IMR-90 (cell line): ENCODE data around the gene ABTB1. TPM values are rescaled to one million over a fixed set of nuclear protein-coding genes. Genes with fewer than 3 reads are reported as not detected.

Source experiments
- ATAC-seq: fragments of 200-7000 bp; cut with Tn5 transposase; 2 replicates; pipeline ENCODE4 v1.9.1; 2020; ENCODE audit warnings: low read depth, mild to moderate bottlenecking, moderate library complexity
- BruUV-seq: library from RNA; stranded (reverse); fragments of 400-500 nt; replicated peaks from 2 replicates; lab custom pipeline; 2021; lab: Mats Ljungman, UMichigan
- CTCF ChIA-PET: fragments of 300-600 bp; formaldehyde crosslinking; extraction: SDS; loops from one replicate; lab custom pipeline; 2021; ENCODE audit warnings: antibody characterized with exemption; lab: Yijun Ruan, JAX
- POLR2A ChIA-PET: fragments of 300-600 bp; sonication (Branson Sonifier 250); formaldehyde crosslinking; loops from one replicate; lab custom pipeline; 2022; ENCODE audit warnings: antibody characterized with exemption; ENCODE audit not compliant: unreplicated experiment; lab: Charles Lee
- DNase-seq: peaks from one replicate; pipeline ENCODE4 v3.0.0; 2013
- H2AFZ ChIP-seq: replicated peaks from 2 replicates; pipeline ENCODE3; 2013; ENCODE audit warnings: low read length, mild to moderate bottlenecking; ENCODE audit not compliant: poor library complexity
- H2AK5ac ChIP-seq: 2 replicates; pipeline ENCODE4 v1.6.1; 2013; ENCODE audit warnings: low read depth, low read length, inconsistent platforms
- H2AK9ac ChIP-seq: replicated peaks from 2 replicates; pipeline ENCODE3; 2013; ENCODE audit warnings: mild to moderate bottlenecking, low read depth, low read length, moderate library complexity; ENCODE audit not compliant: poor library complexity
- H2BK120ac ChIP-seq: 2 replicates; pipeline ENCODE4 v1.6.1; 2013; ENCODE audit warnings: low read depth, low read length, inconsistent platforms
- H2BK15ac ChIP-seq: 3 replicates; pipeline ENCODE4 v1.6.1; 2013; ENCODE audit warnings: low read depth, low read length, inconsistent platforms
- H2BK20ac ChIP-seq: 2 replicates; pipeline ENCODE4 v1.6.1; 2013; ENCODE audit warnings: low read depth, mild to moderate bottlenecking, inconsistent platforms, low read length, moderate library complexity
- H2BK5ac ChIP-seq: 2 replicates; pipeline ENCODE4 v1.6.1; 2013; ENCODE audit warnings: mild to moderate bottlenecking, low read depth, low read length, inconsistent platforms; ENCODE audit not compliant: poor library complexity, severe bottlenecking
- H3K14ac ChIP-seq: replicated peaks from 2 replicates; pipeline ENCODE4 v1.6.1; 2013; ENCODE audit warnings: low read depth, low read length, inconsistent platforms
- H3K18ac ChIP-seq: 2 replicates; pipeline ENCODE4 v1.6.1; 2013; ENCODE audit warnings: low read depth, low read length, control low read depth
- H3K23ac ChIP-seq: 2 replicates; pipeline ENCODE4 v1.6.1; 2013; ENCODE audit warnings: low read depth, low read length, inconsistent platforms
- H3K27ac ChIP-seq: 2 replicates; pipeline ENCODE4 v1.5.1; 2013; ENCODE audit warnings: mild to moderate bottlenecking, control low read depth, low read length; ENCODE audit not compliant: insufficient read depth
- H3K27me3 ChIP-seq: 2 replicates; pipeline ENCODE4 v1.6.1; 2013; ENCODE audit warnings: low read length; ENCODE audit not compliant: control insufficient read depth, insufficient read depth
- H3K36me3 ChIP-seq: 2 replicates; pipeline ENCODE4 v1.6.1; 2013; ENCODE audit warnings: low read length, mixed read lengths; ENCODE audit not compliant: control insufficient read depth, insufficient read depth
- H3K4ac ChIP-seq: 2 replicates; pipeline ENCODE4 v1.6.1; 2013; ENCODE audit warnings: low read depth, low read length, inconsistent platforms
- H3K4me1 ChIP-seq: 2 replicates; pipeline ENCODE4 v1.6.1; 2013; ENCODE audit warnings: low read length, mixed read lengths; ENCODE audit not compliant: control insufficient read depth, insufficient read depth
- H3K4me2 ChIP-seq: 2 replicates; pipeline ENCODE4 v1.6.1; 2013; ENCODE audit warnings: low read depth, mild to moderate bottlenecking, control low read depth, low read length, moderate library complexity
- H3K4me3 ChIP-seq: 2 replicates; pipeline ENCODE4 v1.5.1; 2013; ENCODE audit warnings: low read depth, mild to moderate bottlenecking, control low read depth, low read length, moderate library complexity; ENCODE audit not compliant: insufficient read depth
- H3K56ac ChIP-seq: 2 replicates; pipeline ENCODE4 v1.6.1; 2013; ENCODE audit warnings: low read length, inconsistent platforms; ENCODE audit not compliant: insufficient read depth; ENCODE audit errors: extremely low read depth
- H3K79me1 ChIP-seq, 2 experiments: 2 replicates each; pipeline ENCODE4 v1.6.1; 2013; ENCODE audit warnings: low read length in 2 of 2, inconsistent platforms in 1 of 2, low read depth in 1 of 2
- H3K9ac ChIP-seq: 2 replicates; pipeline ENCODE4 v1.6.1; 2013; ENCODE audit warnings: low read depth, low read length, control low read depth
- H3K9me1 ChIP-seq: 2 replicates; pipeline ENCODE4 v1.6.1; 2013; ENCODE audit warnings: low read length, inconsistent platforms; ENCODE audit not compliant: insufficient read depth
- H3K9me3 ChIP-seq: 2 replicates; pipeline ENCODE4 v1.6.1; 2013; ENCODE audit warnings: low read length; ENCODE audit not compliant: control insufficient read depth, insufficient read depth
- H4K20me1 ChIP-seq: 2 replicates; pipeline ENCODE4 v1.6.1; 2013; ENCODE audit warnings: low read length, inconsistent platforms; ENCODE audit not compliant: insufficient read depth
- H4K5ac ChIP-seq: 2 replicates; pipeline ENCODE4 v1.6.1; 2013; ENCODE audit warnings: mild to moderate bottlenecking, low read depth, low read length, control low read depth
- H4K8ac ChIP-seq, 2 experiments: 2 replicates each; pipeline ENCODE4 v1.6.1; 2013; ENCODE audit warnings: low read depth in 2 of 2, low read length in 2 of 2, control low read depth in 1 of 2, inconsistent platforms in 1 of 2
- H4K91ac ChIP-seq: 2 replicates; pipeline ENCODE4 v1.6.1; 2013; ENCODE audit warnings: low read depth, low read length, inconsistent platforms; ENCODE audit not compliant: insufficient read depth
- BHLHE40 ChIP-seq: fragments of 150-350 bp; IDR thresholded peaks from 2 replicates; pipeline ENCODE4 v1.6.1; 2016; ENCODE audit warnings: mild to moderate bottlenecking, low read depth, low read length
- CEBPB ChIP-seq: IDR thresholded peaks from 2 replicates; pipeline ENCODE4 v1.6.1; 2012; ENCODE audit warnings: low read depth, low read length, improper control_type of control experiment
- CHD1 ChIP-seq: IDR thresholded peaks from 2 replicates; pipeline ENCODE4 v1.6.1; 2012; ENCODE audit warnings: low read depth, low read length, improper control_type of control experiment
- FOS ChIP-seq: fragments of 150-350 bp; IDR thresholded peaks from 2 replicates; pipeline ENCODE4 v1.6.1; 2016; ENCODE audit warnings: low read depth, low read length
- MAFK ChIP-seq: IDR thresholded peaks from 2 replicates; pipeline ENCODE4 v1.6.1; 2012; ENCODE audit warnings: low read depth, low read length, improper control_type of control experiment
- MAZ ChIP-seq: IDR thresholded peaks from 2 replicates; pipeline ENCODE4 v1.6.1; 2012; ENCODE audit warnings: low read depth, mild to moderate bottlenecking, low read length, improper control_type of control experiment, moderate library complexity, borderline replicate concordance
- MXI1 ChIP-seq: IDR thresholded peaks from 2 replicates; pipeline ENCODE4 v1.6.1; 2012; ENCODE audit warnings: low read depth, mild to moderate bottlenecking, low read length, moderate library complexity, borderline replicate concordance
- NFE2L2 ChIP-seq: fragments of 150-350 bp; IDR thresholded peaks from 2 replicates; pipeline ENCODE4 v1.6.1; 2016; ENCODE audit warnings: low read depth, mild to moderate bottlenecking, low read length
- POLR2A ChIP-seq: IDR thresholded peaks from 2 replicates; pipeline ENCODE4 v1.6.1; 2012; ENCODE audit warnings: mild to moderate bottlenecking, low read depth, low read length
- RAD21 ChIP-seq: IDR thresholded peaks from 2 replicates; pipeline ENCODE4 v1.6.1; 2012; ENCODE audit warnings: low read length, improper control_type of control experiment
- RCOR1 ChIP-seq: IDR thresholded peaks from 2 replicates; pipeline ENCODE4 v1.6.1; 2012; ENCODE audit warnings: mild to moderate bottlenecking, low read length, improper control_type of control experiment; ENCODE audit not compliant: insufficient replicate concordance
- RFX5 ChIP-seq: IDR thresholded peaks from 2 replicates; pipeline ENCODE4 v1.8.0; 2012; ENCODE audit warnings: low read depth, mild to moderate bottlenecking, low read length, moderate library complexity
- SMC3 ChIP-seq: fragments of 150-350 bp; IDR thresholded peaks from 2 replicates; pipeline ENCODE4 v1.6.1; 2016; ENCODE audit warnings: low read depth, mild to moderate bottlenecking, antibody characterized with exemption, low read length, moderate library complexity
- USF2 ChIP-seq: fragments of 150-350 bp; IDR thresholded peaks from 2 replicates; pipeline ENCODE4 v1.6.1; 2017; ENCODE audit warnings: mild to moderate bottlenecking, antibody characterized with exemption, low read length, low read depth
- WGBS, 2 experiments: methylation state at CpG; one replicate each; pipeline versions ENCODE4 v1.1.5 to v1.1.7; 2013; ENCODE audit warnings: missing lambda C conversion rate in 2 of 2; ENCODE audit not compliant: insufficient read length in 1 of 2; ENCODE audit errors: extremely low coverage in 2 of 2; 5-methylcytosine and 5-hydroxymethylcytosine counted together
- dilution Hi-C: fragments of 300-500 bp; cut with HindIII; formaldehyde crosslinking; loops from one replicate; pipeline ENCODE4 v1.14.3; 2018; ENCODE audit warnings: low sequenced_read_pairs; ENCODE audit not compliant: unreplicated experiment
- in situ Hi-C: fragments of 300-500 bp; cut with MboI; formaldehyde crosslinking; loops from 3 replicates; pipeline ENCODE4 v1.14.3; 2019; ENCODE audit warnings: low sequenced_read_pairs, inconsistent platforms, mixed read lengths
- intact Hi-C: fragments of 100-400 bp; cut with micrococcal nuclease; formaldehyde crosslinking; loops from 2 replicates; pipeline ENCODE4 v1.10.0; 2022
- polyA plus RNA-seq, 3 experiments: library from polyadenylated mRNA; depleted of rRNA; stranded (reverse); fragments of >200 nt; gene quantifications; 2 replicates each; pipeline ENCODE4 v1.2.3, GENCODE V29; 2012; ENCODE audit warnings: low replicate concordance in 1 of 3
- total RNA-seq: library from RNA; depleted of rRNA; stranded (reverse); fragments of >200 nt; gene quantifications from 2 replicates; pipeline ENCODE4 v1.2.3, GENCODE V29; 2012
- TF ChIP-seq, protein P1 (sequence below): fragments of 150-350 bp; IDR thresholded peaks from 2 replicates; pipeline ENCODE4 v1.6.1; 2016; ENCODE audit warnings: low read depth, mild to moderate bottlenecking, low read length, moderate library complexity, borderline replicate concordance
- TF ChIP-seq, protein P2 (sequence below): conservative IDR thresholded peaks from 2 replicates; pipeline ENCODE4 v1.5.1; 2012; ENCODE audit warnings: mild to moderate bottlenecking, low read depth, low read length, improper control_type of control experiment

ABTB1 gene
- total and polyA plus RNA-seq, 2 of the 4 experiments (the other 2 are of a cell fraction), result 3.2 to 23.0 TPM

DNA sequence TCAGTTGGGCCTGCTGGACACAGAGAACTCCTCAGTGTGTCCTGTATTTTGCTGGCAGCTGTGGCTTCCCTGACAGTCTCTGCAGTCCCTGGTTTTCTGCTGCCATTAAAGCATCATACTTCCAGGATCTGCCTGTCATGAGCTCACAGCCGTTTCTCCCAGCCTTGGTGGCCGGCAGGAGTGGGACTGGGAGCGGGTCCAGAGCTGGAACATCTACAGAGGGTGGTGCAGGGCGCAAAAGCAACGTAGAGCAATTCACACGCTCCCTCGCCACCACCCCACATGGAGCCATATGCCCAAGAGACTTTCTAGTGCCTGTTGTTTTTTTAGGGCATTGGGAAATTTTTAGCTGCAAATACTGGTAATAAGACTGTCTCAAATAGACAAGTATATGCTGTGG, 33.6 kb downstream of the ABTB1 start:
- POLR2A ChIA-PET, result no interaction called here
- Histone ChIP-seq H2AFZ (peak overlapping the region; percentile 32), H3K79me1 (peaks cover 10 to 57% of the 10 kb centered on the region in 2 experiments), H4K20me1 (no peaks in the 10 kb centered on the region; the same call in 1 of the 2 replicates), H2BK5ac (no peak overlapping the region), H3K36me3 (peaks cover 6% of the 10 kb centered on the region), H2AK5ac (no peak overlapping the region), H3K14ac (no peak overlapping the region), H2BK15ac (no peak overlapping the region), H4K5ac (no peak overlapping the region), H3K18ac (no peak overlapping the region), H3K4ac (no peak overlapping the region), H3K56ac (no peak overlapping the region), H3K27me3 (no peaks in the 10 kb centered on the region), H2AK9ac (peak overlapping the region; percentile 61), H2BK20ac (no peak overlapping the region), H3K23ac (no peak overlapping the region), H4K91ac (no peak overlapping the region), H3K4me1 (peaks cover 10% of the 10 kb centered on the region), H3K4me2 (no peak overlapping the region), H3K4me3 (no peak overlapping the region), H2BK120ac (no peak overlapping the region), H3K9ac (no peak overlapping the region), H3K9me3 (no peaks in the 10 kb centered on the region), H4K8ac (no peak overlapping the region), H3K9me1 (peaks cover 18% of the 10 kb centered on the region), H3K27ac (no peak overlapping the region)
- TF ChIP-seq RCOR1, result no peak
- TF ChIP-seq, protein P1, sequence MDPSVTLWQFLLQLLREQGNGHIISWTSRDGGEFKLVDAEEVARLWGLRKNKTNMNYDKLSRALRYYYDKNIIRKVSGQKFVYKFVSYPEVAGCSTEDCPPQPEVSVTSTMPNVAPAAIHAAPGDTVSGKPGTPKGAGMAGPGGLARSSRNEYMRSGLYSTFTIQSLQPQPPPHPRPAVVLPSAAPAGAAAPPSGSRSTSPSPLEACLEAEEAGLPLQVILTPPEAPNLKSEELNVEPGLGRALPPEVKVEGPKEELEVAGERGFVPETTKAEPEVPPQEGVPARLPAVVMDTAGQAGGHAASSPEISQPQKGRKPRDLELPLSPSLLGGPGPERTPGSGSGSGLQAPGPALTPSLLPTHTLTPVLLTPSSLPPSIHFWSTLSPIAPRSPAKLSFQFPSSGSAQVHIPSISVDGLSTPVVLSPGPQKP, result no peak
- TF ChIP-seq CEBPB, result no peak
- no peak for TF ChIP-seq MXI1
- TF ChIP-seq POLR2A, result no peak
- TF ChIP-seq, protein P2, sequence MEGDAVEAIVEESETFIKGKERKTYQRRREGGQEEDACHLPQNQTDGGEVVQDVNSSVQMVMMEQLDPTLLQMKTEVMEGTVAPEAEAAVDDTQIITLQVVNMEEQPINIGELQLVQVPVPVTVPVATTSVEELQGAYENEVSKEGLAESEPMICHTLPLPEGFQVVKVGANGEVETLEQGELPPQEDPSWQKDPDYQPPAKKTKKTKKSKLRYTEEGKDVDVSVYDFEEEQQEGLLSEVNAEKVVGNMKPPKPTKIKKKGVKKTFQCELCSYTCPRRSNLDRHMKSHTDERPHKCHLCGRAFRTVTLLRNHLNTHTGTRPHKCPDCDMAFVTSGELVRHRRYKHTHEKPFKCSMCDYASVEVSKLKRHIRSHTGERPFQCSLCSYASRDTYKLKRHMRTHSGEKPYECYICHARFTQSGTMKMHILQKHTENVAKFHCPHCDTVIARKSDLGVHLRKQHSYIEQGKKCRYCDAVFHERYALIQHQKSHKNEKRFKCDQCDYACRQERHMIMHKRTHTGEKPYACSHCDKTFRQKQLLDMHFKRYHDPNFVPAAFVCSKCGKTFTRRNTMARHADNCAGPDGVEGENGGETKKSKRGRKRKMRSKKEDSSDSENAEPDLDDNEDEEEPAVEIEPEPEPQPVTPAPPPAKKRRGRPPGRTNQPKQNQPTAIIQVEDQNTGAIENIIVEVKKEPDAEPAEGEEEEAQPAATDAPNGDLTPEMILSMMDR, result no peak
- no peak for TF ChIP-seq RFX5
- no peak for TF ChIP-seq SMC3
- no peak for TF ChIP-seq USF2
- no peak for TF ChIP-seq FOS
- no peak for TF ChIP-seq NFE2L2
- no peak for TF ChIP-seq MAFK
- TF ChIP-seq BHLHE40, result no peak
- TF ChIP-seq CHD1, result no peak
- no peak for TF ChIP-seq RAD21
- no peak for TF ChIP-seq MAZ
- in situ Hi-C loops (no loop called here), intact Hi-C loops (no loop called here), dilution Hi-C loops (no loop called here)
- CTCF ChIA-PET, result interaction anchor here (1.7 kb wide), 1 partner anchor 9 kb away, joined by 5 read pairs; no protein-coding TSS in a partner anchor
- ATAC-seq (no peak), DNase-seq (no peak)
- no TSS peak for BruUV-seq
- 40% methylated on average over 1 of the region's 7 CpGs; no CpG with 5 or more reads in 1 of the 2 experiments for WGBS, 2 experiments
